ENCODE measurements around the gene COL20A1.

COL20A1 gene

GRCh38 chr20:63350196-63350595, 57.2 kb downstream of the COL20A1 start:
- no peak for TF ChIP-seq CTCF (IDR thresholded peaks at IDR 0.05; ENCODE audit: insufficient read depth, low read length, poor library complexity, severe bottlenecking)
- Histone ChIP-seq H3K36me3 (ENCODE audit: control insufficient read depth, insufficient read depth, low read length) (no peaks in the 10 kb centered on the region), H3K4me3 (replicated peaks; ENCODE audit: low read depth, low read length) (no peak overlapping the region), H3K27me3 (replicated peaks; ENCODE audit: control insufficient read depth, insufficient read depth, low read length) (no peaks in the 10 kb centered on the region)
- DNase-seq (ENCODE audit: extremely low read depth, insufficient read length): no peak

GRCh38 chr20:63350597-63351325, 57.8 kb downstream of the COL20A1 start:
- no peak for TF ChIP-seq CTCF (IDR thresholded peaks at IDR 0.05; ENCODE audit: insufficient read depth, low read length, poor library complexity, severe bottlenecking)
- no peak for DNase-seq (ENCODE audit: extremely low read depth, insufficient read length)
- no peaks in the 10 kb centered on the region for H3K36me3 ChIP-seq (ENCODE audit: control insufficient read depth, insufficient read depth, low read length)
- H3K27me3 ChIP-seq (replicated peaks; ENCODE audit: control insufficient read depth, insufficient read depth, low read length): no peaks in the 10 kb centered on the region
- H3K4me3 ChIP-seq (replicated peaks; ENCODE audit: low read depth, low read length): no peak overlapping the region

GRCh38 chr20:63351326-63351700, 58.3 kb downstream of the COL20A1 start:
- H3K27me3 ChIP-seq (replicated peaks; ENCODE audit: control insufficient read depth, insufficient read depth, low read length): no peaks in the 10 kb centered on the region
- no peak for TF ChIP-seq CTCF (IDR thresholded peaks at IDR 0.05; ENCODE audit: insufficient read depth, low read length, poor library complexity, severe bottlenecking)
- H3K36me3 ChIP-seq (ENCODE audit: control insufficient read depth, insufficient read depth, low read length): no peaks in the 10 kb centered on the region
- no peak overlapping the region for H3K4me3 ChIP-seq (replicated peaks; ENCODE audit: low read depth, low read length)
- DNase-seq (ENCODE audit: extremely low read depth, insufficient read length): no peak

- no peak for DNase-seq (ENCODE audit: extremely low read depth, insufficient read length)
- H3K36me3 ChIP-seq (ENCODE audit: control insufficient read depth, insufficient read depth, low read length): no peaks in the 10 kb centered on the region
- TF ChIP-seq CTCF (IDR thresholded peaks at IDR 0.05; ENCODE audit: insufficient read depth, low read length, poor library complexity, severe bottlenecking): no peak
- no peak overlapping the region for H3K4me3 ChIP-seq (replicated peaks; ENCODE audit: low read depth, low read length)
- no peaks in the 10 kb centered on the region for H3K27me3 ChIP-seq (replicated peaks; ENCODE audit: control insufficient read depth, insufficient read depth, low read length)
Observed at GRCh38 chr20:63351811-63352591, 59.0 kb downstream of the COL20A1 start.

- TF ChIP-seq CTCF (IDR thresholded peaks at IDR 0.05; ENCODE audit: insufficient read depth, low read length, poor library complexity, severe bottlenecking): no peak
- Histone ChIP-seq H3K4me3 (replicated peaks; ENCODE audit: low read depth, low read length) (no peak overlapping the region), H3K36me3 (ENCODE audit: control insufficient read depth, insufficient read depth, low read length) (no peaks in the 10 kb centered on the region), H3K27me3 (replicated peaks; ENCODE audit: control insufficient read depth, insufficient read depth, low read length) (no peaks in the 10 kb centered on the region)
- DNase-seq (ENCODE audit: extremely low read depth, insufficient read length): no peak
Observed at GRCh38 chr20:63352811-63353221, 59.8 kb downstream of the COL20A1 start.
